GM19467 (cell line): Measurements from ENCODE around the gene SLC35E1.

Experiments used
- ATAC-seq: cut with Tn5 transposase; IDR thresholded peaks from one replicate; pipeline ENCODE4 v1.9.1; 2021; ENCODE audit warnings: mild to moderate bottlenecking, moderate library complexity; ENCODE audit not compliant: unreplicated experiment

The SLC35E1 gene

GRCh38 chr19:16599655-16600346 lies 27.6 kb upstream of the SLC35E1 start:
- no peak for ATAC-seq

- no peak for ATAC-seq
Observed at GRCh38 chr19:16598848-16599247, 26.6 kb upstream of the SLC35E1 start.

GRCh38 chr19:16596399-16596798 lies 24.2 kb upstream of the SLC35E1 start:
- ATAC-seq: no peak

- ATAC-seq: no peak
Observed at GRCh38 chr19:16595097-16595496, 22.9 kb upstream of the SLC35E1 start.

GRCh38 chr19:16594681-16595091 lies 22.5 kb upstream of the SLC35E1 start:
- no peak for ATAC-seq

GRCh38 chr19:16594131-16594586 lies 21.9 kb upstream of the SLC35E1 start:
- ATAC-seq: no peak

- no peak for ATAC-seq
Observed at GRCh38 chr19:16593181-16593580, 21.0 kb upstream of the SLC35E1 start.

GRCh38 chr19:16591803-16592556 lies 19.8 kb upstream of the SLC35E1 start:
- ATAC-seq: no peak

GRCh38 chr19:16590876-16591802 lies 18.9 kb upstream of the SLC35E1 start:
- ATAC-seq: no peak

GRCh38 chr19:16589917-16590316 lies 17.7 kb upstream of the SLC35E1 start:
- no peak for ATAC-seq

- ATAC-seq: no peak
Observed at GRCh38 chr19:16588824-16589577, 16.8 kb upstream of the SLC35E1 start.

GRCh38 chr19:16587833-16588823 lies 15.9 kb upstream of the SLC35E1 start:
- peak; percentile 36 for ATAC-seq

GRCh38 chr19:16586991-16587832 lies 15.0 kb upstream of the SLC35E1 start:
- no peak for ATAC-seq

GRCh38 chr19:16586477-16586871 lies 14.3 kb upstream of the SLC35E1 start:
- ATAC-seq: no peak

- ATAC-seq: peak; percentile 26
Observed at GRCh38 chr19:16585808-16586476, 13.7 kb upstream of the SLC35E1 start.

- no peak for ATAC-seq
Observed at GRCh38 chr19:16585094-16585801, 13.0 kb upstream of the SLC35E1 start.
